ENCODE measurements around the gene HCRT. TPM values are rescaled to one million over a fixed set of nuclear protein-coding genes. Genes with fewer than 3 reads are reported as not detected.

HCRT gene
- polyA plus RNA-seq, 2 of the 4 experiments (the other 2 are of a cell fraction): 0.18 TPM; not detected in 1

DNA sequence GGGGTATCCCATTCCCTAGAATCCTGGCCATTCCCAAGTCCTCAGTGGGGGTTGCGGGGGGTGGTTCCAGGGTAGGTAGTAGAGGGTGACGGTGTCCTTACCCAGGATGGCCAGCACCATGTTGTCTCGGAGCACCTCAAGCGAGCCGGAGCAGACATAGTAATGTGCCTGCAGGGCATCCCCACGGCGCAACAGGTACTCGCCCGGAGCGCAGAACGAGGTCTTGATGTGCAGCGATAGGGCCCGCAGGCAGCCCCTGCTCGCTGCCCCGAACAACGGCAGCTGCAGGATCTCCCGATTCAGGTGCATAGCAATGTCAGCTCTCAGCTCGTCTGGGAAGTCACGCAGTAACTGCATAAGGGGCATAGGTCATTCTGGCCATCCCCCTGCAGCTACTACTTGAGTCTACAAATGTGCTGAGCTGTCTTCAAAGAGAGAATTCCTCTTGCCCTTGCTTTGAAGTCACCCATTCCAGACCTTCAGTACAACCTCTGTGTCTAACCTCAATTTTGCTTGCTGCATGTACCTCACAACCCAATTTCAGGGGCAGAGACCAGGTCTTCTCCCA, 19.0 kb downstream of the HCRT start:
- H3K9me3 ChIP-seq: no peaks in the 10 kb centered on the region
- H3K4me3 ChIP-seq: no peak overlapping the region
- CTCF ChIA-PET: interaction anchor here (0.6 to 4.1 kb wide), 4 partner anchors 15 to 142 kb away, joined by 3 to 17 read pairs (median 9); partner anchors contain the start of gene KCNH4
- no peak overlapping the region for H3K27ac ChIP-seq
- no peak overlapping the region for H3K4me2 ChIP-seq
- TF ChIP-seq NR3C1 (IDR thresholded peaks at IDR 0.05): no peak
- no peak for TF ChIP-seq ZC3H11A (IDR thresholded peaks at IDR 0.05)
- no peak for TF ChIP-seq FOSB (CRISPR knock-in tag; IDR thresholded peaks at IDR 0.05)
- no peak for TF ChIP-seq RCOR1 (IDR thresholded peaks at IDR 0.05; ENCODE audit: low read depth, low read length)
- no peak for TF ChIP-seq BHLHE40 (IDR thresholded peaks at IDR 0.05; ENCODE audit: low read depth, low read length)
- 80% methylated on average over 19 of the region's 19 CpGs for WGBS (ENCODE audit: missing lambda C conversion rate)
- FAIRE-seq (no peak), ATAC-seq (no peak), DNase-seq (ENCODE audit: low read depth in 1 of 2, low spot score in 1 of 2) (no peak)
- POLR2A ChIA-PET: no interaction called here
- H3K4me1 ChIP-seq: no peaks in the 10 kb centered on the region

- WGBS (ENCODE audit: missing lambda C conversion rate): 79% methylated on average over 6 of the region's 6 CpGs
- Histone ChIP-seq H3K4me1 (no peaks in the 10 kb centered on the region), H3K4me3 (no peak overlapping the region), H3K27ac (no peak overlapping the region), H3K4me2 (no peak overlapping the region), H3K9me3 (no peaks in the 10 kb centered on the region)
- no peak for TF ChIP-seq FOSB (CRISPR knock-in tag; IDR thresholded peaks at IDR 0.05)
- TF ChIP-seq RNF2 (IDR thresholded peaks at IDR 0.05; ENCODE audit: borderline replicate concordance, low read depth): no peak
- TF ChIP-seq RARB (CRISPR knock-in tag; IDR thresholded peaks at IDR 0.05): no peak
- TF ChIP-seq CHD4 (IDR thresholded peaks at IDR 0.05; ENCODE audit: borderline replicate concordance): no peak
- TF ChIP-seq RCOR1 (IDR thresholded peaks at IDR 0.05; ENCODE audit: low read depth, low read length): no peak
- TF ChIP-seq HOXB13 (CRISPR knock-in tag; IDR thresholded peaks at IDR 0.05; ENCODE audit: low read depth): no peak
- no peak for TF ChIP-seq GATA3 (IDR thresholded peaks at IDR 0.05; ENCODE audit: borderline replicate concordance)
- no peak for TF ChIP-seq HEYL (CRISPR knock-in tag; IDR thresholded peaks at IDR 0.05)
- TF ChIP-seq CBX2 (IDR thresholded peaks at IDR 0.05; ENCODE audit: borderline replicate concordance, low read depth): no peak
- no peak for TF ChIP-seq FOSL2 (IDR thresholded peaks at IDR 0.05)
- TF ChIP-seq FOSL2 (CRISPR knock-in tag; IDR thresholded peaks at IDR 0.05): no peak
- TF ChIP-seq CEBPB (IDR thresholded peaks at IDR 0.05): no peak
- no peak for TF ChIP-seq EHF (CRISPR knock-in tag; IDR thresholded peaks at IDR 0.05)
- TF ChIP-seq REST (IDR thresholded peaks at IDR 0.05): no peak
- TF ChIP-seq NFE2L2 (conservative IDR thresholded peaks at IDR 0.05; ENCODE audit: low read length): no peak
- no peak for TF ChIP-seq JUNB (IDR thresholded peaks at IDR 0.05)
- POLR2A ChIA-PET: no interaction called here
- DNase-seq (ENCODE audit: low read depth in 1 of 2, low spot score in 1 of 2): no peak
- CTCF ChIA-PET: interaction anchor here (0.9 to 4.1 kb wide), 4 partner anchors 9 to 141 kb away, joined by 3 to 17 read pairs (median 9); partner anchors contain the start of gene KCNH4
- no peak for FAIRE-seq
- no peak for ATAC-seq
These were observed 19.5 kb downstream of the HCRT start for GRCh38 chr17:42165751-42166150.

DNA sequence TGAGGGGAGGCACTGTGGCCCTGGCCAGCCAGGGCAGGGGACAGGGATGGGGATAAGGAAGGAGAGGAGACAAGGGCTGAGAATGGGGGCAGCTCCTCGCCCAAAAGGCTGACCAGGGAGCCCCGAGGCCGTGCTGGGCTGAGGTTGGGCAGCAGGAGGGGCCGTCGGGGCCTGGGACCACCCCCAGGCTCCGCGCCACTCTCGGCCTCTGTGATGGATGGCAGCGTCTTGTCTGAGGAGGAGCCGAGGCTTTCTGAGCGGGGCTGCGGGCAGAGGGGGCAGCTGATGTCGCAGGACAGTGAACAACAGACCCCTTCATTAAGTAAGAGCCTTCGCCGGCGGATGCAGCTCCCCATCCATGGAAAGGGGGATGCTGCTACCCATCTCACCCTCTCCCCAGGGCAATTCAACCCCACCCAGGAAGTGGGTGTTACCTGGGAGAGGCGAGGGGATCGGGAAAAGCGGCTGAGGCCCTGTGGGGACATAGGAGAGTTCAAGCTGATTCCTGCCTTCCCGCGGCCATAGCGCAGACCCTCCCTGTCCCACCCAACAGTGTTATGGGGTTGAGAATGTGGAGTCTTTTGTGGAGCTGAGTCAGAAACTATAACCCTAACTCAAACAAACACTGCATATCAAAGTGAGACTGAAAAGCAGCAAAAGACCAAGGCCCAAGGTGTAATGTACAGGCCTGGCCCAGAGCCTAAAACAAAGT, 21.4 kb downstream of the HCRT start:
- Histone ChIP-seq H3K4me1 (no peaks in the 10 kb centered on the region), H3K4me3 (no peak overlapping the region), H3K27ac (no peak overlapping the region), H3K4me2 (no peak overlapping the region), H3K9me3 (no peaks in the 10 kb centered on the region)
- peak in 1 of 2 experiments; percentile 8; a peak in 1 of 6 replicates for ATAC-seq
- 76% methylated on average over 22 of the region's 22 CpGs for WGBS (ENCODE audit: missing lambda C conversion rate)
- FAIRE-seq: no peak
- POLR2A ChIA-PET: no interaction called here
- CTCF ChIA-PET: interaction anchor here (0.5 to 2.1 kb wide), 7 partner anchors 15 to 443 kb away, joined by 3 to 12 read pairs (median 4); partner anchors contain the start of genes GHDC and HCRT
- DNase-seq (ENCODE audit: low read depth in 1 of 2, low spot score in 1 of 2): no peak
- TF ChIP-seq RNF2 (IDR thresholded peaks at IDR 0.05; ENCODE audit: borderline replicate concordance, low read depth) (no peak), KDM5A (IDR thresholded peaks at IDR 0.05) (no peak), ZC3H11A (IDR thresholded peaks at IDR 0.05) (no peak), PBX3 (IDR thresholded peaks at IDR 0.05) (no peak), SMC3 (IDR thresholded peaks at IDR 0.05) (no peak), RAD21 (conservative IDR thresholded peaks at IDR 0.05 in 1 of 2, IDR thresholded peaks at IDR 0.05 in 1 of 2) (no peak), TFCP2L1 (CRISPR knock-in tag; IDR thresholded peaks at IDR 0.05) (no peak), SREBF2 (IDR thresholded peaks at IDR 0.05) (no peak), FOSB (CRISPR knock-in tag; IDR thresholded peaks at IDR 0.05) (no peak)
- TF ChIP-seq, protein P1, sequence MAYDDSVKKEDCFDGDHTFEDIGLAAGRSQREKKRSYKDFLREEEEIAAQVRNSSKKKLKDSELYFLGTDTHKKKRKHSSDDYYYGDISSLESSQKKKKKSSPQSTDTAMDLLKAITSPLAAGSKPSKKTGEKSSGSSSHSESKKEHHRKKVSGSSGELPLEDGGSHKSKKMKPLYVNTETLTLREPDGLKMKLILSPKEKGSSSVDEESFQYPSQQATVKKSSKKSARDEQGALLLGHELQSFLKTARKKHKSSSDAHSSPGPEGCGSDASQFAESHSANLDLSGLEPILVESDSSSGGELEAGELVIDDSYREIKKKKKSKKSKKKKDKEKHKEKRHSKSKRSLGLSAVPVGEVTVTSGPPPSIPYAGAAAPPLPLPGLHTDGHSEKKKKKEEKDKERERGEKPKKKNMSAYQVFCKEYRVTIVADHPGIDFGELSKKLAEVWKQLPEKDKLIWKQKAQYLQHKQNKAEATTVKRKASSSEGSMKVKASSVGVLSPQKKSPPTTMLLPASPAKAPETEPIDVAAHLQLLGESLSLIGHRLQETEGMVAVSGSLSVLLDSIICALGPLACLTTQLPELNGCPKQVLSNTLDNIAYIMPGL (CRISPR knock-in tag; IDR thresholded peaks at IDR 0.05; ENCODE audit: borderline replicate concordance): no peak

Measured in A549 (cell line).